ENCODE measurements around the gene HNF1B.
A peak's percentile ranks its signal among the peaks of the same experiment; 100 is the strongest.

Gene HNF1B

DNA sequence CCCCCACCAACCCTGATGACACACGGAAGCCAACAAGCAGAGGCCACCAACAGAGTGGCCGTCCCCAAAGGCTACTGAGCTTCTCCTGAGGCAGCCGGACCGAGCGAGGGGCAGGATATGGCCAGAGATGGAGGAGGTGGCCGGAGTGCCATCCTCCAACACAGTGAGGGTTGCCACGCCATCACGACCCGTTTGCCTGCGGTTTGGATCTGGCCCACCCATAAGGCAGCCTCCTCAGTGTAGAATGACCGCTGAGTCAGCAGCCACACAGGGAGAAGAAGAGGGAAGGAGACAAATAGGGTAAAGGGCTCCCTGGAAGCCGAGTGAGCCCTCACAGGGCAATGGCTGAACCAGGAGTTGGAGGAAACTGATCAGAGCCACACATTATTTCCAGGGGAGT, 13.8 kb downstream of the HNF1B start:
- no peak for DNase-seq

DNA sequence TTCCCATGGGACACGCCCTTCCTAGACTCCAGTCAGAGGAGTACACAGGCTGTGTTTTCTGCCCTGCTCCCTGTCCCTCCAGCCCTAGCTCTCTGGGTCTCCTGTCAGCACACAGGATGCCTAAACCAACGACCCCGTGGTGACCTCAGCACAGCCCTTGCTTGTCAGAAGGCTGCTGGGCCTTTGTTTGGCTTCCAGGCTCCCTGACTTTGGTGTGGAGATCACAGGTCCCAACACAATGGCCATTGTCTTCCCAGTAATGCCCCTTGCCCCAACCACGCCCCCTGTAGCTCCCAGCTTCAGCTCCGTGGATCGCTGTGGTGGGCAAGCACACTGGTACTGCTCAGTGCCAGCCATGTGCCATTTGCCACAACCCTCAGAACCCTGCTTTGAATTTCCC, 15.0 kb downstream of the HNF1B start:
- no peak for DNase-seq

DNA sequence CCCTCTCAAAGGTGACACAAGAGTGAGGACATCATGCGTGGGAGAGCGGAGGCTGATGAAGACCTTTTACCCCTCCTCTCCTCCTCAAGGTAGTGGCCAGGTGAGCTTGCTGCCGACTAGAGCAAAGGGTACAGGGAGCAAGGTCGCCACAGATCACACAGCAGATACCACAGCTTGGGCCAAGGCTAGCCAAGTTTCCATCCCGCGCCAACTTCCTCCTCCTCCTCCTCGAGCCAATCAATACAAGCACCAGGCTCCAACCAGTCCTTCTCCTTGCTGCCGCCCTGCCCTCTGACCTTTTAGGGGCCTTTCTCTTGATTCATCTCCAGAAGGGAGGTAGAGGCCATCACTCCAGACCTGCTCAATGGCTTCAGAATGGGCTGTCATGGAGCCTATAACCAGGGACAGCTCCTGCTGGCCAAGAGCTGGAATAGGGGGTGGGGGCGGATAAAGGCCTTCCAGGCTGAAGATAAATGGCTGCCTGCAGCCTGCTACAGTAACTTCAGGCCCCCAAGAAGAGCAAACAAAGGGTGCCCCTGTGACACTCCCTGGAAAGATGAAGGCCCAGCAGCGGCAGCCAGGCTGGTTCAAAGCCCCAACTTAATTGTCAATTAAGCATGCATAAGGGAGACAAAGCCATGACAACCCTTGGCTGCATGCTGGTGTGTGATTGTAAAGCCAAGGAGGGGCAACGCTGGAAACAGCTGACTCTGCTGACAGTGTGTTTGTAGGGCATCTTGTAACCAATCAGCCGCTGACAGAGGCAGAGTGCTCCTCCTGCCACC, 17.8 kb downstream of the HNF1B start:
- DNase-seq: no peak

DNA sequence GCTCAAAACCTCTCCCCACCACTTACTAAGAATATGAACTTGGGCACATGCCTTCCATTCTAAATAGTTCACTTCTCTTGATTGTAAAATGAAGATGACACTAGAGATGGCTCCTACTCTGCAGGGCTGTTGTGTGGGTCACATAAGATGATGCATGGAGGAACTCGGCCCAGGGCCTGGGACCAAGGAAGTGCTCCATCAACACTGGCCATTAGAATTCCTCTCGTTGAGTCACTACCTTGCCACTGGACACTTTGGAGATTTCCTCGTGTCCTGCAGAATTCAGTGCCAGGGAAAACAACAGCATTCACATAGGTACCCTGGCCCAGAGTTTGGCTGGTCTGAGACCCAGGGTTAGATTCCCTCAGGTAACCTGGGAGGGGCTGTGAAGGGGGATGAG, 18.6 kb downstream of the HNF1B start:
- no peak for DNase-seq

DNA sequence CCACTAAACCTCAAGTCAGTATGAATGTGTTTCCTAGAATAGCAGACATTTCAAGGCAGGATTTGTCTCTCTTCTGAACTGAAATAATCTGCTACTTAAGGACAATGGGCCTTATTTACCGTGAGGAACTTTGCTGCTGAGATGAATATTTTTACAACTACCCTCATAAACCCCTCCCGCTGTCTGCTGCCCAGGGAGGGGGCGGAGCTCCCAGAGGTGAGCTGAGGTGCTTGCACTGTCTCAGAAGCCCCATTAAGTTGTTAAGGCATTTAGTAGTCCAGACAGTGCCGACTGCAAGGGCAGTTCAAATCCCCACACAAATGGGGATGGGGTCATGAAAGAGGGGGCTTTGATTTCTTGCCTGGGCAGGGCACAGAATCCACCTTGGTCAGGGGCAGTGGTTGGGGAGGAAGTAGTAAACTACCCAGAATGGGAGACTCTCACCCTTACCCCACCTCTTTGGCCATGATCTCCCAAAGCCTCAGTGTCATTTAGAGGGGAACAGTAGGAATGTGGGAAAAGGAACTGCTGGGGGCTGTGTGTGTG, 19.2 kb downstream of the HNF1B start:
- DNase-seq: no peak

DNA sequence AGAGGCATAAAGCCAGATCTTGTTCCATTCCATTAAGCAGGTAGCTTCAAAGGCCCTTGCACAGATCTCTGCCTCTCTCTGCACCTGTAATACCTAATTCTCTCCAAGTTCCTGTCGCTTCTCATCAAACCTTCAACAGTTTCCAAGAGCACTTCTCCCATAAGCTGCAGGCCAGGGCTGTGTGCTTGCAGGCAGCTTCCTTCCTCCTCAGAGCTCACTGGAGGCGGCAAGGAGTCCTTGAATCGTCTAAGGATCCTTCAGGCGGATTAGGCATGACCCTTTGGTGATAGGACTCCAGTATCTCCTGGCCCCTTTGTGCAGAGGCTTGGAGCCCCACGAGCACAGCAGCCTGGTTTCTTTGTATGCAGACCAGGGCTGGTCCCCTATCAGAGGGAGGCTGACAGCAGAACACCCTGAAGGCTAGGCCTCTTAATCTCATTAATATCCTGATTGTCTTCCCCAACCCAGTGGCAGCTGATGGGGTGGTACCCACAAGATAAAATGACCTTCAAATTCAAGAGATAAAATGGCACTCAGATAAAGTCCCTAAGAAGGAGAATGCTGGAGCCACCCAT, 19.8 kb downstream of the HNF1B start:
- DNase-seq: no peak

DNA sequence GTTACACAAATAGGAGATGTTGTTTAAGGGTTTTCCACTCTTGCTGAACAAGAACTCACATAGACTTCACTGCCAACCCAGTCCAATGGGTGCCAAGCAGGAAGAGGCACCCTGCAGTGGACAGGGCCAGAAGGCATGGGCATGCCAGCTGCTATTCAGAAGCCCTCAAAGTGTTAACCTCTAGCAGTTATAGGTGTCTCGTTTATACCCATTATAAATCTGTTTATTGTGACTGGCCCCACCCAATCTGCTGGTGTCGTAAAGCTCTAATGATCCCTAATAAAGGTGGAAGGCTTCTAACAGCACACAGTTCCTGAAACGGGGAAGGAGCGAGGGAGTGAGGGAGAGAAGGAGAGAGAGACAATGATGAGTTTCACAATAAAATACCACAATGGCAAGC, 23.9 kb downstream of the HNF1B start:
- no peak for DNase-seq

DNA sequence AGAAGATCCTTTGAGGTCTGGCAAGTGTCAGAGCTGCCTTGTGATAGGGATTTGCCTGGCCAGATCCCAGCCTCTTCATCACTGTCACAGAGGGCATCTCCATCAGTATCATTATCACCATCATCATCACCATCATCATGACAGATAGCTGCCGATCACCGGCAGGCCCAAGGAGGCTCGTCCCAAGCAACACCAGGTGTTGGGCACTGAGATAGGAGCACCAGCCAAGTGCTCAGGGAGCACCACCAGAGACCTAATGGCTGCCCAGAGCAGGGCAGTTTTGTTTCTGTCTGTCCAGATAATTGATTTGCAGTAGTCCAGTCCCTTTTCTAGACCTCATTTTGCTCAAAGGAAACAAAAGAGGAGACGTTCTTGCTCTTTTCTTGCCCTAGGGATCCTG, 25.0 kb downstream of the HNF1B start:
- no peak for DNase-seq

DNA sequence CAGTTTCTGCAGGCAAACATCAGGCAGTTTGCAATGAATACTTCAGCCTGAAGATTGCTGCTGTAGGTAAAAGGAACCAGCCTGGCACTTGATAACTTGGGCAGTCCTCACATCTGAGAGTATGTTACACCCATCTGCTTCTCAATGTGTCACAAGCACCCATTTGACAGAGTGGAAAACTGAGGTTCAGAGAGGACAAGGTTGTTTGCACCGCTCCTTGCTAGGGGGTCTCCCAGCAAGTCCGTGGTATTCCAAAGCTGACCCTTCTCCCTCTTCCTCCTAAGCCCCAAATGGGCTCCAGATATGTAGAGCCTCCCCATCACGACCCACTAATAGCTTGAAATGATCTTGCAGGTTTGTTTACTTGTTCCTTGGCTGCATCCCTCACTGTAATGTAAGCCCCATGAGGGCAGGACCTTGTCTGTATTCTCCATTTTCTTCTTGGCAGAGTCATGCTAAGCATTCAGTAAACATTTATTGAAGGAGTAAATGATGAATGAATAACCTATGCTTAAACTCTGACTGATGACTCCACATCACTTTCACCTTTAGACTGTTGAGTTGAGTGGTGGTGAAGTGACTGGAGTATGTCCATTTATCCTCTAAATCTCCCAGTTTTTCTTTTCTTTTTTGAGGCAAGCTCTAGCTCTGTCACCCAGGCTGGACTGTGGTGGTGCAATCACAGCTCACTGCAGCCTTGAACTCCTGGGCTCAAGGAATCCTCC, 26.4 kb downstream of the HNF1B start:
- no peak for DNase-seq

DNA sequence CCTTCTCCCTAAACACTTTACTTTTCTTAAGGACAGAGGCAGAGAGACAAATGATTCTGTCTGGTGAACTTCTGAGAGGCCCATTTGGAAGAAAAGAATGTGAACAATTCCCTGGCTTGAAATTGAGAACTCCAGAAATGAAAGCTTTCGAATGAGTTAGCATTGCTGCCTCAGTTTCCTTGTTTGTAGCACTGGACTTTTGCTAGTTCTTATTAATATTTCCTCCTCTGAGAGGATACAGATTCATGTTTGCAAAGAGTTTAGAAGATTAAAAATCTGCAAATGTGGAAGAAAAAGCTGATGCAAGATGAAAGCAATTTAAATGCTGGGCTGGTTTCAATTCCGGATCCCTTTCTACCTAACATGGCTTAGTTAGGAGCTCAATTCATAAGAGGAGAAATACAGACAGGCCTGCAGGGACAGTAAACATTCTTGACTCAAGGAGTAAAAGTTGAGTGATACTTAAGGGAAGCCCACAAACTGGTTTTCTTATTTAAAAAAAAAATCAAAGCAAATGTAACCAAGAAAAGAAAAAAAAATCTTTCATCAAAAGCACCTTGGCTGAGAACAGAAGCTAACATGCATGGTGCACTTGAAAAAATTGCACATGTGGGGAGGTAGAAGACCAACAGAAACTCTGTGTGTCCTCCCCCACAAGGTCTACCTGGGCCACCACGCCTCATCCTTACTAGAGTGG, 27.1 kb downstream of the HNF1B start:
- no peak for DNase-seq

DNA sequence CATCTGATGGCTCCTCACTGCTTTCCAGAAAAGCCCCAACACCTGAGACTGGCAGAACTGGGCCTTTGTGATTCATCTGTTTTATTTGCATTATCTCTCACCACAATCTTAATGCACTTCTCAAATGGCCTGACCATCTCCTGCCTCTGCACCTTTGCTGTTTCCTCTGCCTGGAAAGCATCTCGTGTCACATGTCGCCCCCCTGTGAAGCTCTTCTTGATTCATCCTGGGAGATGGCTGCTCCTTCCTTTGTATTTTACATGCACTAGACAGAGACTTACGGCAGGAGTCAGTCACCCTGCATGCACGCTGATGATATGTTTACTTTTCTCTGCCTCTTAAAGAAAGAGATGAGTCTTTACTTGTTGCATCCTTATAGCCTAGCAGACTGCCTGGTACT, 30.0 kb downstream of the HNF1B start:
- no peak for DNase-seq

DNA sequence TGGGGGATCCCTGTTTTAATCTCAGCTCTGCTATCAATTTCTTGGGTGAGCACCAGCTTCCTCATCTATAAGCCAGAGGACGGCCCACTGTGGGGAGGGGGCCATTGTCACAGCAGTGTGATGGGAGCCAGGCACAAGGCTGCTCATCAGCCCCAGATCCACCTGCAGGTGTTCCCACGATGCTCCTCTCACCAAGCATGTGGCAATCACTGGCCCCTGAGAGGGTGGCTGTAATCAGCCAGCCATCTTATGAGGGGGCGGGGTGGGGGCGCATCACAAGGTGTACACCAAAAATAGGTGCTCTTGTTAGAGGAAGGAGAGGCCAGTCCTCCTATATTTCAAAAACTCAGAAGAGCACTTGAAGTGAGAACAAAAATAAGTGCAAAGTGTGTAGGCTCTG, 31.2 kb downstream of the HNF1B start:
- no peak for DNase-seq

DNA sequence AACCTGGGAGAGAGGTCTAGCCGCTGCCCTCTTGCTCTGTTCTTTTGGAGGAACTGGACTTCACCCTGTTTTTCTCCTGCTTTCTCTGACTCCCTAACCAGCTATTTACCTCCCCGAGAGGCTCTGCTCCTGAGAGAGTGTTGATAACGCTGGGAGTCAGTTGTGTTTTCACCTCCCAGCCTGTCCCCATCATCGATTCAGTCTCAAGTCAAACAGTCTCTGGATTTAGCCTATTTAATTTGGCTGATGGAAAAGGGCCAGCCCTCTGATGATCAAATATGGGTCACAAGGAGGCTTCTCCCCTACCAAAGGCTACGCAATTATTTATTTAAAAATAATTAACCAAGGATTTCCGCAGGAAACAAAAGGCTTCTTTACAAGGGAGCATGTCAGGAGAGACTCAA, 31.8 kb downstream of the HNF1B start:
- DNase-seq: no peak

DNA sequence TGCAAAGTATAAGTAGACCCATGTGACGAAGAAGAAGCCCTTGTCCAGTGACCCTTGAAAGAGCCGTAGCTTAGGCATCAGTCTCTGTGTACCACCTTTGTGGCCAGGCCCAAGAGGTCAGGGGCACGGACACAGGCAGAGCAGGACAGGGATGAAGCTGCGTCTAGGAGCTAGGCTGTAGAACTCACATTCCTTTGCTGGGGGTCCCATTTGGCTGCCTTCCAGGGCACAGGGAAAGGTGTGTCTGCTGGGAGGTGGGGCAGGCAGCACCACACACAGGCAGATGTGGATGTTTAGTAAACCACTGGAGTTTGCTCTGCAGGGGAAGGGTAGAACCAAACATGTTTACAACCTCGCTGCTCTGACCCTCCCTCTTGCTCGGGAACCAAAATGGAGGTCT, 33.7 kb downstream of the HNF1B start:
- no peak for DNase-seq

DNA sequence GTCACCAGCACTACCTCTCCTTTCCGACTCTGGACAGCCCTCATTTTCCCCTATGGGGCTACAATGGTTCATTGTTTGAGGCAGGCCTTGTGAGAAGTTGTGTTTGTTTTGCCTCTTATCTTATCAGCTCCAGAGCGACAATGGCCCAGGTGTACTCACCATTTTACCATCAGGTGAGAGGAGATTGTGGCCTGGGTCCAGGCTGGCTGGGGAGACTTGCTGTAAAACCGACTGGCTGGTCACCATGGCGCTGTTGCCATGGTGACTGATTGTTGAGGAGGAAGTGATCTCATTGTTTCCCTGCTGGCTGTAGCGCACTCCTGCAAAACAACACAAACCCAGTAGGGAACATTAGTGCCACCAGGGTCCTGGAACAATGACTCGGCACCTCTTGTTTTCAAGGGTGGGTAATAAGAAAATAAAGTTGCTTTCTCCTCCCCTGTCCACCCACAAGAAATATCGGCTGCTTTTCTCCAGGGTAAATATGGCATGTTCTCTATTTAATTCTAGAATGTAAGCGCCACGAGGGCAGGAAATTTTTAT, 34.4 kb downstream of the HNF1B start:
- DNase-seq: no peak

DNA sequence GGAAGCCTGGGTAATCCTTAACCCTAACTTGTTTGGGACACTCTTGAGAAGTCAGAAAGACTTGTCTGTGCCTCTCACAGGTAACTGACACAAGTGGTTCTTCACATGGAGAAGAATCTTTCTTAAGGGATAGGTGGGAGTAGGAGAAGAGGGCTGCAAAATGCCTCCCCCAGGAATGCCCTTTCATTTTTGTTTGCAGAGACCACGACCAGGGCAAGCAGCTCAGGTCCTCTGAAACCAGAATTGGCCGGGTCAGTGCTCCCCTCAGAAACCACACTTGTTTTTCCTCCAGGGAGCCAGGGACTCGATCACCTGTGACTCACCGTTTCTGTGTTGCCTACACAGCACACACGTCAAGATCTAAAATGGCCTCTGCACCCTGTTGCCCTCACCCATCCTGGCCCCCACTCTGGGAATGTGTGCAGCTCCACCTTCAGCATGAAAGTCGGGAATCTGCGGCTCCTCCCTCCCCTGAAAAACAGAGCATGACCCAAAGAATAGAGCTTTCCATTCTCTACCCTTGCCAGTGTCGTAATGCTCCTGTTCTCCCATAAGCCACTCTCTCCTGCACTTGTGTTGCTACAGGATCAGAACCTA, 36.1 kb downstream of the HNF1B start:
- no peak for DNase-seq

DNA sequence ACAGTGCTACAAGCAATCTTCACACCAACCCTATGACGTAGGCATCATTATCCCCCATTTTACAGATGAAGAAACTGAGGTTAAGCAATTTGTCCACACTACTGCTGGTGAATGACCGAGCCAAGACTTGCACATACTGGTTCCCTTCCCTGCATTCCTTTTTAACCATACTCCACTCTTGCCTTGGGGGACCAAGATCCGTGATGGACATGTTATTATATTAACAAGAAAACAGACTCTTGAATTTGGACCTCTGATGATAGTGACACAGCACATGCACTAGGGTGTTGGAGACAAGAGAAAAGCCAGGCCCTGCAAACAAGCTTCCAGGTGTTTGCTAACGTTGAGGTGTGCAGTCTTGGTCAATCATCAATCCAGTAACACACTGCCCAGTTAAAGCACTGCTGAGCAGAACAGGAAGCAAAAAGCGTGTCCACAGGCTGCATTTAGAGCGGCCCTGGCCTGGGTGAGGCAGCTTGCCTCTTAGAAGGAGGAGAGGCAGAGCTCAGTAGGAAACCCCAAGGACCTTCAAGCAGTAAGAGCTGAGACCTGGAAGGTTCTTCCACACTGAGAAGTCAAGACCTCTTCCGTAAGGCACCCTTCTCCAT, 36.7 kb downstream of the HNF1B start:
- no peak for DNase-seq

DNA sequence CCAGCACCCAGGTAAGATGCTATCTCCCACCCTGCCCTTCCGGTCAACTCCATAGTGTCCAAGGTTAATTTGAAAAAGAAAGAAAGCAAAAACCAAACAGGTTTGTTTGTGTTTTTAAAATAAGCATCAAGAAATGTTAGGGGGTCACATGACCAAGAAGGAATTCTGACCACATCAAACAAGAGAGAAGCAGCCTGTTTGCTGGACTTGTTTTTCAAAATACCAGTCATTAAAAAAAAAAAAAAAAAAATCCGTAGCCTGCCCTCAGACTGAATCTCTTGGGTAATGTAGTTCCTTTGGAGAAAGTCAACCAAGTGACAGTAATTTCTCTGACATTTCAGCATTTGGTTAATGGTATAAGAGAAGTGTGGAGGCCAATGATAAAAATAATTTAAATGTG, 38.4 kb downstream of the HNF1B start:
- no peak for DNase-seq

DNA sequence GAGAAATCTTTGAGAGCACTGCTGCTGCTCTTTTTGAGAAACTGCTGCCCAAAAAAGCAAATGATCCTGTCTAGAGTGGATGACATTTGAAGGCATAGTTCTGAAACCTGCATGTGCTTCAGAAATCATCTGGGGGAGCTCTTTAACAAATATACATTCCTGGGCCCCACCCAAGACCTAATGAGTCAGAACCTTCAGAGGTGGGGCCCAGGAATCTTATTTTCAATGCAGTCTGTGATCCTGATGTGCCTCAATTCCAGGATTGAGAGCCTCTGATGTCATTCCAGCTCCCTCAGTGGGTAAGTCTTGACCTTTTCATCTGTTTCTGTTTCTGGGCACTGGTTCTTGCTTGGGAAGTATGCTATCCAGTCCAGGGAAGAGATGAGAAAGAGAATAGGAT, 42.3 kb downstream of the HNF1B start:
- no peak for DNase-seq

DNA sequence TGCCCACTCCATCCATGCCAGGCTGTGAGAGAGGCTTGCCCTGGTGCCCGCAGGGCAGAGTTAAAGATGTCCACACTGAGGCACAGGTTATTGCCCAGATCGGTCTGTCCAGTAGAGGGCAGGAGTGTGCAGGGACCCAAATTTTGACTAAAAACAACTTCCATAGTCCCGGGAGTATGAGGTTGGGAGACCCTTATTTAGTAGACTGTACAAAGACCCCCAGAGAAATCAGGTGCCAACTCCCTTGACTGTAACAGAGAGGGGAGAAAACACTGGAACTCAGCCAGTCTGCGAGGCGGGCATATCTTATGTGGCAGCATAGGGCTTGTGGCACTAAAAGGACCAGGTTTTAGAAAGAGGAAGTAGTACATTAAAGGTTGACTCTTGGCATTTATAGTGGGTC, 43.4 kb downstream of the HNF1B start:
- peak; percentile 60 to 70 for DNase-seq

DNA sequence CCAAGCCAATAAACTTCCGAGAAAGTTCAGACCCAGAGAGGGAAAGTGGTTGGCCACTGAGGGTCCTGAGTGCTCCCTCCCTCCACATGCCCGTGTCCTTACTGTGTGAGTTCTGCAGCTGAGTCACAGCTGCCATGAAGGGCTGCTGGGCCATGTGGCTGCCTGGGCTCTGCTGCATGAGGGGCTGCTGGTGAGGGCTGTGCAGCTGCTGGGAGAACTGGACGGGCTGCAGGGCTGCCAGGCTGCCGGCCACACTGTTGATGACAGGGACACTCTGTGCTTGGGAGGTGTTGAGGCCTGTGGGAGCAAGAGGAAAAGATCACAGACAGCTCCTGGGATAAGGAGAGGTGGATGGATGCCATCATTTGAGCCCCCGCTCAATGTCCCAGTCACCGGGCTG, 44.0 kb downstream of the HNF1B start:
- DNase-seq: no peak

DNA sequence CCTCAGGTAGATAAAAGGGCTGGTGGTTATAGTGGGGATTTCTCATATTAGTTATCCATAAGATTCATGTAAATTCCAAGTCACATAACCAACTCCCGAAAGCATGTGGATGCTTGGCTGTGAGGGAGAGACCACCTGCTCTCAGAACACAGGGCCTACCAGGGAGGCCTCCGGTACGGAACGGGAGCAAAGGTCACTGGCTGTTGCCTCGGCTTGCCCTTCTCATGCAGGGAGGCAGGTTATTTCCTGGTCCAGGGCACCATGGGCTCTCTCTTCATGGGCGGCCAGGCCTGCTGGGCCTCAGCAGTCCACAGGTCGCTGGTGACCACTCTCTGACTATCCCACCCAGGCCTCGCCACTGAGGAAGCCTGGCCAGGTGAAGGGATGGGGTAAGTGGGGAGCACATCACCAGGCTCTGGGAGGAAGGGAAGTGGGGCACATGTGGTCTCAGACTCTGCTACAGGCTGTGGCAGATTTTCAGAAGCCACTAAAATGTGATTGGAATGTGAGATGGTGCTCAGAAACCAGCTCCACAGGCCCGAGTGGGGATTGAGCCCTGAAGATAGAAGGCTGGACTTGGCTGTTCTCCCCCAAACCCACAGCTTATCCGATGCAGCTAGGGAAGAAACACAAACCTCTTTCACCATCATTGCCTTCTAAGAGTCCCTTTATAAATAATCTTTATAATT, 45.4 kb downstream of the HNF1B start:
- no peak for DNase-seq

All from activated CD4-positive, alpha-beta T cell treated with anti-CD3 and anti-CD28 coated beads, Interleukin-2, amount 50 U/mL, for 48 hours (primary cell).